Smooth muscle cell (in vitro differentiated cells): ENCODE measurements around the gene TADA1. TPM values are rescaled to one million over a fixed set of nuclear protein-coding genes. Genes with fewer than 3 reads are reported as not detected.
"Not testable (repeated sequence)": the region's sequence is repeated elsewhere in the genome, so short reads cannot be mapped to it uniquely, and the experiment has no call there.

Source experiments
- DNase-seq: peaks from one replicate; lab custom pipeline; 2025; ENCODE audit not compliant: unreplicated experiment; lab: John Stamatoyannopoulos, UW
- H2AFZ ChIP-seq: fragments of 200-600 bp; sonication (generic); 2 replicates; pipeline ENCODE4 v1.6.0; 2016; ENCODE audit warnings: antibody characterized with exemption, low read depth, mild to moderate bottlenecking
- H3F3A ChIP-seq: fragments of 200-600 bp; sonication (generic); 2 replicates; pipeline ENCODE4 v1.6.0; 2017; ENCODE audit warnings: antibody characterized with exemption, low read depth
- H3K27ac ChIP-seq: fragments of 200-600 bp; sonication (generic); 2 replicates; pipeline ENCODE4 v1.5.1; 2016; ENCODE audit warnings: low read depth, mild to moderate bottlenecking
- H3K27me3 ChIP-seq: fragments of 200-600 bp; sonication (generic); 2 replicates; pipeline ENCODE4 v1.6.1; 2016; ENCODE audit warnings: low read depth, mild to moderate bottlenecking
- H3K36me3 ChIP-seq: fragments of 200-600 bp; sonication (generic); 2 replicates; pipeline ENCODE4 v1.5.1; 2016; ENCODE audit warnings: low read depth
- H3K4me1 ChIP-seq: fragments of 200-600 bp; sonication (generic); 2 replicates; pipeline ENCODE4 v1.5.1; 2016; ENCODE audit warnings: low read depth
- H3K4me2 ChIP-seq: fragments of 200-600 bp; sonication (generic); 2 replicates; pipeline ENCODE4 v1.6.0; 2016; ENCODE audit warnings: mild to moderate bottlenecking
- H3K4me3 ChIP-seq: fragments of 200-600 bp; sonication (generic); 2 replicates; pipeline ENCODE4 v1.5.1; 2016; ENCODE audit warnings: mild to moderate bottlenecking
- H3K79me2 ChIP-seq: fragments of 200-600 bp; sonication (generic); 2 replicates; pipeline ENCODE4 v1.6.0; 2016; ENCODE audit warnings: low read depth, mild to moderate bottlenecking
- H3K9ac ChIP-seq: fragments of 200-600 bp; sonication (generic); 2 replicates; pipeline ENCODE4 v1.6.0; 2016; ENCODE audit warnings: low read depth
- H3K9me3 ChIP-seq: fragments of 200-600 bp; sonication (generic); replicated peaks from 2 replicates; pipeline ENCODE4 v1.5.1; 2016; ENCODE audit warnings: low read depth
- H4K20me1 ChIP-seq: fragments of 200-600 bp; sonication (generic); 2 replicates; pipeline ENCODE4 v1.6.0; 2016; ENCODE audit warnings: low read depth
- CTCF ChIP-seq: fragments of 200-600 bp; sonication (generic); IDR thresholded peaks from 2 replicates; pipeline ENCODE4 v1.5.1; 2017; ENCODE audit warnings: borderline replicate concordance, mild to moderate bottlenecking, antibody characterized with exemption; ENCODE audit not compliant: insufficient read depth, poor library complexity, severe bottlenecking
- WGBS: methylation state at CpG from one replicate; pipeline ENCODE4 v1.1.7; 2016; ENCODE audit warnings: low lambda C conversion rate; 5-methylcytosine and 5-hydroxymethylcytosine counted together
- polyA plus RNA-seq: library from polyadenylated mRNA; unstranded; fragments of >200 nt; fragmentation: Nextera tagmentation; extraction: Ambion mirVana; gene quantifications from 2 replicates; pipeline ENCODE4 v1.2.1, GENCODE V29; 2016
- total RNA-seq: library from RNA; depleted of rRNA; stranded (reverse); fragments of >200 nt; gene quantifications from 2 replicates; pipeline ENCODE4 v1.2.3, GENCODE V29; 2014

The TADA1 gene
- total and polyA plus RNA-seq, 2 experiments from 2014 or later: 12.2 to 16.3 TPM

DNA sequence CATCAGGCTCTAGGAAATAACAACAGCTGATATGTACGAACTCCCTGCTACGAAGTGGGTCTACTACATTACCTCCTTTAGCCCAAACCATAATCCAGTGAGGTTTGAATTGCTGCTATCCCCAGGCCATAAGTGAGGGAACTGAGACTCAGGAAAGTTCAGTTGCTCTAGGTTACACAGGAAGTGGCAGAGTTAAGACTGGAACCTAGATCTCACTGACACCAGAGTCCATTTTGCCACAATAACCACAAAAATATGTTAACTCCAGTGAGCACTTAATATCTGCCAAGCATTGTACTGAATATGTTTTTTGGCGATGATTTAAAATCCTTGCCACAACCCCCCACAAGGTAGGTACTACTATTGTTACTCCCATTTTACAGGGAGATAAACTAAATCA is 8.9 kb upstream of the TADA1 start:
- no peak for DNase-seq
- no peaks in the 10 kb centered on the region for H3F3A ChIP-seq
- no peaks in the 10 kb centered on the region for H3K9me3 ChIP-seq
- no peak overlapping the region for H3K4me3 ChIP-seq
- no peaks in the 10 kb centered on the region for H3K4me1 ChIP-seq
- no peaks in the 10 kb centered on the region for H3K79me2 ChIP-seq
- H3K9ac ChIP-seq: no peak overlapping the region
- no peaks in the 10 kb centered on the region for H3K36me3 ChIP-seq
- peaks cover 51% of the 10 kb centered on the region for H3K27me3 ChIP-seq
- H3K4me2 ChIP-seq: no peak overlapping the region
- no peak overlapping the region for H2AFZ ChIP-seq
- WGBS: 96% methylated on average over 3 of the region's 3 CpGs
- H4K20me1 ChIP-seq: no peaks in the 10 kb centered on the region
- H3K27ac ChIP-seq: no peak overlapping the region
- TF ChIP-seq CTCF: no peak

GRCh38 chr1:166884040-166884642 is 8.1 kb upstream of the TADA1 start:
- no peak overlapping the region for H3K27ac ChIP-seq
- no peak overlapping the region for H2AFZ ChIP-seq
- H3K4me3 ChIP-seq: no peak overlapping the region
- H3F3A ChIP-seq: no peaks in the 10 kb centered on the region
- H3K36me3 ChIP-seq: no peaks in the 10 kb centered on the region
- no peaks in the 10 kb centered on the region for H3K79me2 ChIP-seq
- H4K20me1 ChIP-seq: no peaks in the 10 kb centered on the region
- peak overlapping the region; percentile 74 for H3K4me2 ChIP-seq
- DNase-seq: no peak
- TF ChIP-seq CTCF: peak; percentile 74
- WGBS: 11% methylated on average over 42 of the region's 44 CpGs
- peaks cover 42% of the 10 kb centered on the region for H3K27me3 ChIP-seq
- H3K9ac ChIP-seq: no peak overlapping the region
- H3K9me3 ChIP-seq: no peaks in the 10 kb centered on the region
- no peaks in the 10 kb centered on the region for H3K4me1 ChIP-seq

DNA sequence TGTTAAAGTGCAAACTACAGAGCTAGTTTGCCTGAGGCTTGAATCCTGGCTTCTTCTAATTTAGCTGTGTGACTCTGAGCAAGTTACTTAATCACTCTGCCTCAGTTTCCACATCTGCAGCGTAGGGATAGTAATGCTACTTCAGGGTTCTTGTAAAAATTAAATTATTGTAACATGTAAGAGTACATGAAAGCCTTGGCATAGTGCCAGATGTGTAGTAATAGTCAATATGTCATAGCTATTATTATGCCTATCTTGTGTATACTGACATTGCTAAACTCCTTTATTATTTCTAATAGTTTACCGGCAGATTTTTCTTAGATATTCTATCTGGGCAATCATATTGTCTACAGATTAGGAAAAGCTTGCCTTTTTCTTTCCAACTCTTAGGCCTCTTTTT is 6.8 kb upstream of the TADA1 start:
- Histone ChIP-seq H3K4me2 (no peak overlapping the region), H3K27me3 (peaks cover 39% of the 10 kb centered on the region), H3K27ac (no peak overlapping the region), H3F3A (no peaks in the 10 kb centered on the region), H3K4me1 (no peaks in the 10 kb centered on the region), H3K9ac (no peak overlapping the region), H3K4me3 (no peak overlapping the region), H2AFZ (no peak overlapping the region), H4K20me1 (no peaks in the 10 kb centered on the region), H3K9me3 (no peaks in the 10 kb centered on the region), H3K36me3 (no peaks in the 10 kb centered on the region), H3K79me2 (no peaks in the 10 kb centered on the region)
- no peak for TF ChIP-seq CTCF
- DNase-seq: no peak
- 62% methylated on average over 2 of the region's 2 CpGs for WGBS

DNA sequence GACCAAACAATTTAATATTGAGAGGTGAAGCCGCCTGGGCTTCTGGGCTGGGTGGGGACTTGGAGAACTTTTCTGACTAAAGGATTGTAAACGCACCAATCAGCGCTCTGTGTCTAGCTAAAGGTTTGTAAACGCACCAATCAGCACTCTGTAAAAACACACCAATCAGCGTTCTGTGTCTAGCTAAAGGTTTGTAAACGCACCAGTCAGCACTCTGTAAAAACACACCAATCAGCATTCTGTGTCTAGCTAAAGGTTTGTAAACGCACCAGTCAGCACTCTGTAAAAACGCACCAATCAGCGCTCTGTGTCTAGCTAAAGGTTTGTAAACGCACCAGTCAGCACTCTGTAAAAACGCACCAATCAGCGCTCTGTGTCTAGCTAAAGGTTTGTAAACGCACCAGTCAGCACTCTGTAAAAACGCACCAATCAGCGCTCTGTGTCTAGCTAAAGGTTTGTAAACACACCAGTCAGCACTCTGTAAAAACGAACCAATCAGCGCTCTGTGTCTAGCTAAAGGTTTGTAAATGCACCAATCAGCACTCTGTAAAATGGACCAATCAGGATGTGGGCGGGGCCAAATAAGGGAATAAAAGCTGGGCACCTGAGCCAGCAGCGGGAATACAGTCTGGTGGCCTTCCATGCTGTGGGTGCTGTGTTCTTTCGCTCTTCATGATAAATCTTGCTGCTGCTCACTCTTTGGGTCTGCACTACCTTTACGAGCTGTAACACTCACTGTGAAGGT is 2.3 kb upstream of the TADA1 start:
- not testable (repeated sequence) for H3F3A ChIP-seq, H2AFZ ChIP-seq, H3K27ac ChIP-seq, H3K4me3 ChIP-seq, H3K9ac ChIP-seq, DNase-seq, H3K4me2 ChIP-seq, H3K9me3 ChIP-seq, H4K20me1 ChIP-seq, H3K36me3 ChIP-seq, H3K4me1 ChIP-seq
- peaks cover 11% of the 10 kb centered on the region for H3K27me3 ChIP-seq
- H3K79me2 ChIP-seq: peaks cover 22% of the 10 kb centered on the region
- 94% methylated on average over 21 of the region's 21 CpGs for WGBS
